Ishikawa (cell line): Measurements from ENCODE around the gene ZFAND3.

ENCODE experiments used
- FOXM1 ChIP-seq: IDR thresholded peaks from 2 replicates; pipeline ENCODE4 v1.6.1; 2012; ENCODE audit warnings: low read depth, borderline replicate concordance
- TCF12 ChIP-seq: IDR thresholded peaks from 2 replicates; pipeline ENCODE4 v1.6.1; 2012; ENCODE audit warnings: low read depth

- no peak for TF ChIP-seq TCF12
- no peak for TF ChIP-seq FOXM1
Measured at GRCh38 chr6:37917566-37917965, 98.0 kb downstream of the ZFAND3 start.
